Activated CD4-positive, CD25-positive, alpha-beta regulatory T cell treated with anti-CD3 and anti-CD28 coated beads, Interleukin-2, amount 50 U/mL, for 16 hours (primary cell): ENCODE measurements around the gene ADARB2.
"Not testable (repeated sequence)": the region's sequence is repeated elsewhere in the genome, so short reads cannot be mapped to it uniquely, and the experiment has no call there.

ENCODE experiments used
- DNase-seq: peaks from one replicate; pipeline ENCODE4 v3.0.0-alpha.2; 2020; ENCODE audit warnings: low read depth, low spot score

The ADARB2 gene

GRCh38 chr10:1240341-1240775, 497.0 kb downstream of the ADARB2 start:
- no peak for DNase-seq

GRCh38 chr10:1233031-1233430, 504.3 kb downstream of the ADARB2 start:
- DNase-seq: no peak

DNA sequence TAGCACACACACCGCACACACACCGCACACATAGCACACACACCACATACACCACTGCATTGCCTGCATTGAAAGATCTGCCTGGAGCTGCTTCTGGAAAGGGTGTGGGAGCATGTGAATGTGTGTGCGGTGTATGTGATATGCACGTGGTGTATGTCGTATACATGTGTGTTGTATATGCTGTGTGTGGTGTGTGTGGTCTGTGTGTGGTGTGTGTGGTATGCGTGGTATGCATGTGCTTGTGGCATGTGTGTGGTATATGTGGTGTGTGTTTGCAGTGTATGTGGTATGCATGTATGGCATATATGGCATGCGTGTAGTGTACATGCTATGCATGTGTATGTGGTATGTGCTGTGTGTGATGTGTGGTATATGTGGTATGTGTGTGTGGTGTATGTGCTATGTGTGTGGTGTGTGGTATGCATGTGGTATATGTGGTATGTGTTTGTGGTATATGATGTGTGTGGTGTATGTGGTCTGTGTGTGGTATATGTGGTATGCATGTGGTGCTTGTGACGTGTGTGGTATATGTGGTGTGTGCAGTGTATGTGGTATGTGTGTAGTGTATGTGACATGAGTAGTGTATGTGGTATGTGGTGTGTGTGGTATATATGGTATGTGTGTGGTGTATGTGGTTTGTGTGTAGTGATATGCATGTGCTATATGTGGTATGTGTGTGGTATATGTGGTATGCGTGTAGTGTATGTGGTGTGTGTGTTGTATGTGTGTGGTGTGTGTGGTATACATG, 505.0 kb downstream of the ADARB2 start:
- DNase-seq: no peak

GRCh38 chr10:1230592-1231275, 506.6 kb downstream of the ADARB2 start:
- DNase-seq: no peak

GRCh38 chr10:1230138-1230537, 507.2 kb downstream of the ADARB2 start:
- no peak for DNase-seq

- DNase-seq: no peak
Observed at GRCh38 chr10:1229574-1229973, 507.8 kb downstream of the ADARB2 start.

DNA sequence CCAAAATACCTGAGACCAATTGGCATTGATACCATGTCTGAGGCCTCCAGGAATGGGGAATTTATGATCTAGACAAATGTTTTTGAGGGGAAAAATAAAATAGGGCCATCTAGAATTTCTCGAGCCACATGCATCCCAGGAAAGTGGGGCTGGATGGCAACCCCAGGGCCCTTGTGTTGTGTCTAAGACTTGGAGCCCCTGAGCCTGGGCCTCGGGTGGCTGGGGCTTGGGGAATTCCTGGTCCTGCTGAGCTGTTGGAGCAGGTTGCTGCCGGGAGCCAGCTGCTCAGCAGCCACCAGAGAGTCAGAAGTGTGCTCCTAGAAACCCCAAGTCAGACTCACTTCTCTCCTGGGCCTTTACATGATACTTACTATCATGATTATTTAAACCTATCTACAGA, 508.2 kb downstream of the ADARB2 start:
- DNase-seq: no peak

DNA sequence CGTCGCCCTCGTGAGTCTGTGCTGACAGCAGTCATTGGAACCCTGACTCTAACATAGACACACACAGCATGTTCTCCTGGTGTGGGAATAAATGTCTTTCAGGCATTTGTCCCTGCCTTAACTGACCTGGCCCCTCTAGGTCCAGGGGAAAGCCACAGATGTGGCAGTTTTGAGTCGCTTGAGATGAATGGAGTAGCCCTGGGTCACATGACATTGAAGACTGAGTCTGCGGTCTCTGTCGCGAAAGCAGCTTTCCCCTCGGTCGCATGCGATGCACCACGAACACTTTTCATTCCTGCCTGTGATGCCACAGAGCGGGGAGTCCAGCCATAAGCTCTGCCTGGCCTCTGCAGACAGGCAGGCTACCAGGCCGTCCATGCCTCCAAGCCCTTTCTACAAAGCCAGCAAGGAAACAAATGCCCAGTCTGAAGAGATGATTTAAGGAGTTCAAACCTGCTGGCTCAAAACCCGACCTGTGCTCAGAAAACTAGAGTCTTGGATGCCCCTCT, 508.8 kb downstream of the ADARB2 start:
- DNase-seq: no peak

DNA sequence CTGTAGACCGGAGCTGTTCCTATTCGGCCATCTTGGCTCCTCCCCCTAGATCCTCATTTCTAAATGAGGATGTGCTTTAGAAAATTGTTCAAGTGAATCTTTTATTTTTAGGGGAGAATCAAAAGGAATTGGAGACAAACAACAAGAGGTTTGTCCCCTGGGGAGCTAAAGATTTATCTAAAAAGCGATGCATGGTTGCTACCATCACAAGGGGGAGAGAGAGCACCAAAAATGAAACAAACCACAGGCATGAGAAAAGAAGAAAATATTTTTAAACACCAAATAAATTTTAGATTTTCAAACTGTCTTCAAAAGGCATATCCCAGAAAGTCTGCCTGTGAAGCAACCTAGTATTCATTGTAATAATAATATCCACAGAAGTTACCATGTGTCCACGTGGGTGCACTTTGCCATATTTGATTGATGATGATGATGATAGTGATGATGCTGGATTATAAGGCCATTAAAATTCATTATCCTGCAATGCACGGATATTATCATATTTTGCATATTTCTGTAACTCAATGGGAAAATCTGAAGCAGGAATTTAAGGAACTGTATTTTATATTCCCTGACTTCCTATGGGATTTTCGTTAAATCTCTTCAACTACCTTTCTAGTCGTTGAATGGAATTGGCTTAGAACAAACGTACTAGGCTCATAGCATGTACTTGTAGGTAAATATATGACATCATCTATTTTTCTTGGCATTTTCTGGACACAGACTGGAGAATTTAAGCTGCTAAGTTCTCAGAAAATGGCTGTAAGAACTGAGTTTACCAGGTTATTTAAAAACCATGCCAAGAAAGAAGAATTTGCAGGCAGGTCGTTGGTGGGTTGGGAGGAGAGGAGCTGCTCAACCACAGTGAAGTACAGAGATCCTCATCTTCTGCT, 509.6 kb downstream of the ADARB2 start:
- no peak for DNase-seq

DNA sequence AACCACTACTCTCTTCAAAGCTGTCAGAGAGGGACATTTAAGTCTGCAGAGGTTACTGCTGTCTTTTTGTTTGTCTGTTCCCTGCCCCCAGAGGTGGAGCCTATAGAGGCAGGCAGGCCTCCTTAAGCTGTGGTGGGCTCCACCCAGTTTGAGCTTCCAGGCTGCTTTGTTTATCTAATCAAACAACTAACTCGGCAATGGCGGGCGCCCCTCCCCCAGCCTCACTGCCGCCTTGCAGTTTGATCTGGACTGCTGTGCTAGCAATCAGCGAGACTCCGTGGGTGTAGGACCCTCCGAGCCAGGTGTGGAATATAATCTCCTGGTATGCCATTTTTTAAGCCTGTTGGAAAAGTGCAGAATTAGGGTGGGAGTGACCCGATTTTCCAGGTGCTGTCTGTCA, 510.4 kb downstream of the ADARB2 start:
- not testable (repeated sequence) for DNase-seq

GRCh38 chr10:1219874-1220273, 517.5 kb downstream of the ADARB2 start:
- DNase-seq: not testable (repeated sequence)

- no peak for DNase-seq
Observed at GRCh38 chr10:1217661-1218060, 519.7 kb downstream of the ADARB2 start.

DNA sequence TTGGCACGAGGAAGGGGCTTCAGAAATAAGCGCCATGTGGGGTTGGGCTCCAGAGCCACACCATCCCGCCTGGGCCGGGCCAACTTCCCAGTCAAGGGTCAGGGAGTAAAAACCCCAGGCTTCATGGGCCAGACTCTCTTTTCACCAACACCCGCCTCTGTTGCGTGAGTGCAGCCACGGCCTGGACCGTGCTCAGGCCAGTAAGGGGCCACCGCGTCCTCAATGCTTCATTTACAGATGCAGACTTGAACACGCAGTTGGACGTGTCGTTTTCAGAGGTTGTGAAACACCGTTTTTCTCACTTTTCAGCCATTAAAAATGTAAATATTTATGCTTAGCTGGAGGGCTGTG, 520.1 kb downstream of the ADARB2 start:
- DNase-seq: no peak

- no peak for DNase-seq
Observed at GRCh38 chr10:1216574-1217236, 520.6 kb downstream of the ADARB2 start.

- DNase-seq: no peak
Observed at GRCh38 chr10:1215862-1216573, 521.3 kb downstream of the ADARB2 start.

DNA sequence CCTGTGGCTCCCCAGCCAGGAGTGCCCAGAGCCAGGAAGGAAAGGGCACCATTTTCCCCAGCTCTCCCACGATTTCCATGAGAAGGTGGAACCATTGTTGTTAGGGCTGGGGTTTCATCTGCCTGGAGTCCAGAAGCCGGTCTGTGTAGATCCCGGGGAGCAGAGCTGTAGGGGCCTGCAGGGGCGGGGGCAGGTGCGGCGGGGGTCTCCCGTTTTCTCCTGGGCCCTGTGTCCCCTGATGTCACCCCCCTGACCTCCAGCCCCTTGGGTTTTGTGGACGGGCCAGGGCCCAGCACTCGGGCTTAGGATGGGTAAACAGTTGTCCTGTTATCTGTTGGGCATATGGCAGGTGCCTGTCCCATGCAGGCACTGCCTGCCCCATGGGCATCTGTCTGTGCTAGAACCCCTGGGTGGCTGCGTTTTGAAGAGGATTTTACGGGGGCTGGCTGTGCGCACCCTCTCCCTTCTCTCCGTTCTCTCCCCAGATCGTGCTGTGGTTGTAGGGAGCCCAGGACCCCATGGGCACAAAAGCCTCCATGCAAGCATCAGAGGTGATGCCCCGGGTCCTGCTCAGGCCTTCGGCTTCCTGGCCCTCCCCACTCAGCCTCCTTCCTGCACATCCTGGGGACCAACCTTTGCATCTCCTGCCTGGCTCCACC, 522.3 kb downstream of the ADARB2 start:
- no peak for DNase-seq

DNA sequence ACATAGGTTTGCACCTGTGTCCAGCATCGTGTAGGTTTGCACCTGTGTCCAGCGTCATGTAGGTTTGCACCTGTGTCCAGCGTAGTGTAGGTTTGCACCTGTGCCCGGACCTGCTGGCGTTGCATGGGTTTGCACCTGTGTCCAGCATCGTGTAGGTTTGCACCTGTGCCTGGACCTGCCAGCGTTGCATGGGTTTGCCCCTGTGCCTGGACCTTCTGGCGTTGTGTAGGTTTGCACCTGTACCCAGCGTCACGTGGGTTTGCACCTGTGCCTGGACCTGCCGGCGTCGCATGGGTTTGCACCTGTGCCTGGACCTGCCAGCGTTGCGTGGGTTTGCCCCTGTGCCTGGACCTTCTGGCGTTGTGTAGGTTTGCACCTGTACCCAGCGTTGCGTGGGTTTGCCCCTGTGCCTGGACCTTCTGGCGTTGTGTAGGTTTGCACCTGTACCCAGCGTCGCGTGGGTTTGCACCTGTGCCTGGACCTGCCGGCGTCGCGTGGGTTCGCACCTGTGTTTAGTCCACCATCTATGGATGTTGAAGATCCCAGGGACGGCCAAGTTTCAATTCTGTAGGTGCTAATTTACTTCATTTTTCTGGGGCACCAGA, 523.2 kb downstream of the ADARB2 start:
- DNase-seq: no peak

DNA sequence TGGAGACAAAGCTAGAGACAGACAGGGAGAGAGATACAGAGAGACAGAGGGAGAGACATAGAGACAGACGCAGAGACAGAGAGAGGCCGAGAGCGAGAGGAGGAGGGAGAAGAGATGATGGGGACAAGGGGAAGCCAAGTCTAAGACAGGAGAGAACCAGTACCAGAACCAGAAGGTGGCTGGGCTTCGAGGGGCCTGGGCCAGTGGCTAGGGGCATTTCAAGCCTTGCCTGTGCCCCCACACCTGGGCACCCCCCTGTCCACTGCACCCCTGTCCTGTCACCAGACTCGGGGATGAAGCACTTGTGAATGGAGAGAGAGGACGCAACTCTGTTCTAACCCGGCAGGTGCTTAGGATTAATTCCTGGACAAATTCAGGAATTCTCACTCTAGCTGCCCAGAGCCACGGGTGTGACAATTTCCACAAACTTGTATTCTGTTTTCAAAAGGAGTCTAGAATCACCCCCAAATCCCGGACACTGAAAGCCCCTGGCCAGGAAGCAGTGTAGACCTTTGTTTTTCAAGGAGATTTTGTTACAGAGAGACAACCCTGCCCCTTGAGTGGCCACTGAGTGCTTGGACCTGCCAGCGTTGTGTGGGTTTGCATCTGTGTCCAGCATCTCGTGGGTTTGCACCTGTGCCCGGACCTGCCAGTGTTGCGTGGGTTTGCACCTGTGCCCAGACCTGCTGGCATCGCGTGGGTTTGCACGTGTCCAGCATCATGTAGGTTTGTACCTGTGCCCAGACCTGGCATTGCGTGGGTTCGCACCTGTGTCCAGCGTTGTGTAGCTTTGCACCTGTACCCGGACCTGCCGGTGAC, 523.9 kb downstream of the ADARB2 start:
- no peak for DNase-seq

DNA sequence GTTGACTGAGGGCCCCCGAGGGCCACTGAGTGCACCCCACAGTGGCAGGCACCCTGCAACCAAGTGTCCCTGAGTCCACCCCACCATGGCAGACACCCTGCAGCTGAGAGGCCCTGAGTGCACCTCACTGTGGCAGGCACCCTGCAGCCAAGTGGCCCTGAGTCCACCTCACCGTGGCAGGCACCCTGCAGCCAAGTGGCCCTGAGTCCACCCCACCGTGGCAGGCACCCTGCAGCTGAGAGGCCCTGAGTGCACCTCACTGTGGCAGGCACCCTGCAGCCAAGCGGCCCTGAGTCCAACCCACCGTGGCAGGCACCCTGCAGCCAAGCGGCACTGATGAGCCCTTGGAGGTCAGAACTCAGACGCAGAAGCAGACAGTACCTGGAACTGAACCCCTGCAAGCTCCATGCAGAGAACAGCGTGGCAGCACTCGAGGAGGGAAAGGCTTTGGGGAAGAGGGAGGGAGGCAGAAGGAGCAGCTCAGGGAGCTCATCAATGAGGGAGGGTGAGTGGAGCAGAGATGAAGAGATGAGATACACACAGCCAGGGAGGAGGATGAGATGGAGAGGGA, 524.7 kb downstream of the ADARB2 start:
- DNase-seq: no peak
